ENCODE results near the gene RCC1. TPM values are rescaled to one million over a fixed set of nuclear protein-coding genes. Genes with fewer than 3 reads are reported as not detected.
"Not testable (repeated sequence)": the region's sequence is repeated elsewhere in the genome, so short reads cannot be mapped to it uniquely, and the experiment has no call there.

Gene RCC1
- total and polyA plus RNA-seq, 4 donors: 22.9 to 34.3 (median 28.8) TPM

DNA sequence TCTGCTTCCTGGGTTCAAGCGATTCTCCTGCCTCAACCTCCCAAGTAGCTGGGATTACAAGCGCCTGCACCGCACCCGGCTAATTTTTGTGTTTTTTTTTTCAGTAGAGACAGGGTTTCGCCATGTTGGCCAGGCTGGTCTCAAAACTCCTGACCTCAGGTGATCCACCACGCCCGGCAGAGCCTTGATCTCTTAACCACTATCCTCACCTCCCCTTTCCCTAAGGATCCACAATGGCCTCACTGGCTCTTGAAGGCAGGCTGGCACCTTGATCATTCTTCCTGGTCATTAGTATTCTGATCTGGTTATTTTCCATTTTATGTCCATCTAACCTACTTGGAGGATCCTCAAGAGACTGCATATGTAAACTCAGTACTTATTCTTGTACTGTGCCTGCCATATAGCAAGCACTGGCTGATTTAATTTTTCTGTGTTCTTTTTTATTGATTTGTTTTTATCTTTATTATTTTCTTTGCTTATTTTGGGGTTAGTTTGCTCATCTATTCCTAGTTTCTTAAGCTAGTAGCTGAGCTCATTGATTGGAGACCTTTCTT, 6.3 kb downstream of the RCC1 start:
- H3K4me1 ChIP-seq (ENCODE audit: control insufficient read depth in 5 of 5, insufficient read depth in 5 of 5, low read length in 5 of 5): peaks cover 9 to 27% (median 15%) of the 10 kb centered on the region in 5 donors
- no peaks in the 10 kb centered on the region for H3K9me3 ChIP-seq (ENCODE audit: control insufficient read depth in 4 of 4, insufficient read depth in 3 of 4, low read length in 3 of 4)
- no peak overlapping the region for H3K4me3 ChIP-seq
- 81 to 87% methylated on average over 7 of the region's 7 CpGs for WGBS, 2 donors
- H3K36me3 ChIP-seq (ENCODE audit: control insufficient read depth in 4 of 4, insufficient read depth in 4 of 4, low read length in 4 of 4): peaks cover 28 to 41% (median 37%) of the 10 kb centered on the region in 4 donors
- no peaks in the 10 kb centered on the region for H3K27me3 ChIP-seq (ENCODE audit: control insufficient read depth in 3 of 3, insufficient read depth in 3 of 3, low read length in 2 of 3)
- no peak overlapping the region for H3K27ac ChIP-seq (ENCODE audit: low read depth in 1 of 2, low read length in 1 of 2)
- DNase-seq (no peak), ATAC-seq (ENCODE audit: insufficient read depth, low FRiP score) (no peak)
- H3K9ac ChIP-seq (ENCODE audit: insufficient read depth in 1 of 2, low read length in 2 of 2): no peak overlapping the region
- TF ChIP-seq, protein P1, sequence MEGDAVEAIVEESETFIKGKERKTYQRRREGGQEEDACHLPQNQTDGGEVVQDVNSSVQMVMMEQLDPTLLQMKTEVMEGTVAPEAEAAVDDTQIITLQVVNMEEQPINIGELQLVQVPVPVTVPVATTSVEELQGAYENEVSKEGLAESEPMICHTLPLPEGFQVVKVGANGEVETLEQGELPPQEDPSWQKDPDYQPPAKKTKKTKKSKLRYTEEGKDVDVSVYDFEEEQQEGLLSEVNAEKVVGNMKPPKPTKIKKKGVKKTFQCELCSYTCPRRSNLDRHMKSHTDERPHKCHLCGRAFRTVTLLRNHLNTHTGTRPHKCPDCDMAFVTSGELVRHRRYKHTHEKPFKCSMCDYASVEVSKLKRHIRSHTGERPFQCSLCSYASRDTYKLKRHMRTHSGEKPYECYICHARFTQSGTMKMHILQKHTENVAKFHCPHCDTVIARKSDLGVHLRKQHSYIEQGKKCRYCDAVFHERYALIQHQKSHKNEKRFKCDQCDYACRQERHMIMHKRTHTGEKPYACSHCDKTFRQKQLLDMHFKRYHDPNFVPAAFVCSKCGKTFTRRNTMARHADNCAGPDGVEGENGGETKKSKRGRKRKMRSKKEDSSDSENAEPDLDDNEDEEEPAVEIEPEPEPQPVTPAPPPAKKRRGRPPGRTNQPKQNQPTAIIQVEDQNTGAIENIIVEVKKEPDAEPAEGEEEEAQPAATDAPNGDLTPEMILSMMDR (IDR thresholded peaks at IDR 0.05; ENCODE audit: control extremely low read depth, extremely low read depth): no peak

DNA sequence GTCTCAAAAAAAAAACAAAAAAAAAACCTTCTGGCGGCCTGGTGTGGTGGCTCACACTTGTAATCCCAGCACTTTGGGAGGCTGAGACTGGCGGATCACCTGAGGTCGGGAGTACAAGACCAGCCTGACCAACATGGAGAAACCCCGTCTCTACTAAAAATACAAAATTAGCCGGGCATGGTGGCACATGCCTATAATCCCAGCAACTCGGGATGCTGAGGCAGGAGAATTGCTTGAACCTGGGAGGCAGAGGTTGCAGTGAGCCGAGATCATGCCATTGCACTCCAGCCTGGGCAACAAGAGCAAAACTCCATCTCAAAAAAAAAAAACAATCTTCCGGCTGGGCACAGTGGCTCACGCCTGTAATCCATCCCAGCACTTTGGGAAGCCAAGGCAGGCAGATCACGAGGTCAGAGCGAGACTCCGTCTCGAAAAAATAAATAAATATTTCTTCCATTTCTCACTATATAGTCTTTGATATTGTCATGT, 8.6 kb downstream of the RCC1 start:
- not testable (repeated sequence) for DNase-seq; H3K27ac ChIP-seq (ENCODE audit: low read depth in 1 of 2, low read length in 1 of 2); H3K9ac ChIP-seq (ENCODE audit: insufficient read depth in 1 of 2, low read length in 2 of 2); H3K4me3 ChIP-seq; H3K9me3 ChIP-seq (ENCODE audit: control insufficient read depth in 4 of 4, insufficient read depth in 3 of 4, low read length in 3 of 4); ATAC-seq (ENCODE audit: insufficient read depth, low FRiP score); H3K27me3 ChIP-seq (ENCODE audit: control insufficient read depth in 3 of 3, insufficient read depth in 3 of 3, low read length in 2 of 3)
- peaks cover 2 to 20% (median 12%) of the 10 kb centered on the region in 5 donors for H3K4me1 ChIP-seq (ENCODE audit: control insufficient read depth in 5 of 5, insufficient read depth in 5 of 5, low read length in 5 of 5)
- H3K36me3 ChIP-seq (ENCODE audit: control insufficient read depth in 4 of 4, insufficient read depth in 4 of 4, low read length in 4 of 4): peaks cover 17 to 24% (median 22%) of the 10 kb centered on the region in 4 donors
- 90 to 93% methylated on average over 13 of the region's 13 CpGs for WGBS, 2 donors

DNA sequence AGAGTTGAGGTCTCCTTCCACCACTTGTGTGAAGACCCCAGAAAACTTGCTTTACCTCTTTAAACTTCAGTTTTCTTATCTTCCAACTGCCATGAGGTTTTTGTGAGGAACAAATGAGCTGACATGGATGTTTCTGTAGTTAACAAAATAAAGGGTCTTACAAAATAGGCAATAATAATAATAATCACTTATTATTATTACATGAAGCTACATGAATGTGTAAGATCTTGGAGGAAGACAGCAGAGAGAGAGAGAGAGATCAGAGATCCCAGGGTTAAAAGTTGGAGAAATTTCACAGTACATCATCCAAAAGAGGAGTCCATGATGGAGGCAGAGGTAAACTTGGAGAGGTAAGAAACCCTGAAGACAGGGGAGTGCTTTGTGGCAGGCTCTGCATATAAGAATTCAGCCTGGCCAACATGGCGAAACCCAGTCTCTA, 10.7 kb downstream of the RCC1 start:
- H3K27ac ChIP-seq (ENCODE audit: low read depth in 1 of 2, low read length in 1 of 2): no peak overlapping the region
- no peaks in the 10 kb centered on the region for H3K27me3 ChIP-seq (ENCODE audit: control insufficient read depth in 3 of 3, insufficient read depth in 3 of 3, low read length in 2 of 3)
- WGBS, 2 donors: 96% methylated on average over 1 of the region's 1 CpG
- ATAC-seq (ENCODE audit: insufficient read depth, low FRiP score): no peak
- no peak overlapping the region for H3K9ac ChIP-seq (ENCODE audit: insufficient read depth in 1 of 2, low read length in 2 of 2)
- TF ChIP-seq, protein P1 (IDR thresholded peaks at IDR 0.05; ENCODE audit: control extremely low read depth, extremely low read depth): no peak
- no peak for DNase-seq
- peaks cover 6 to 7% (median 6%) of the 10 kb centered on the region in 4 donors for H3K36me3 ChIP-seq (ENCODE audit: control insufficient read depth in 4 of 4, insufficient read depth in 4 of 4, low read length in 4 of 4)
- peaks cover 0 to 18% (median 6%) of the 10 kb centered on the region in 5 donors for H3K4me1 ChIP-seq (ENCODE audit: control insufficient read depth in 5 of 5, insufficient read depth in 5 of 5, low read length in 5 of 5)
- no peak overlapping the region for H3K4me3 ChIP-seq
- no peaks in the 10 kb centered on the region for H3K9me3 ChIP-seq (ENCODE audit: control insufficient read depth in 4 of 4, insufficient read depth in 3 of 4, low read length in 3 of 4)

DNA sequence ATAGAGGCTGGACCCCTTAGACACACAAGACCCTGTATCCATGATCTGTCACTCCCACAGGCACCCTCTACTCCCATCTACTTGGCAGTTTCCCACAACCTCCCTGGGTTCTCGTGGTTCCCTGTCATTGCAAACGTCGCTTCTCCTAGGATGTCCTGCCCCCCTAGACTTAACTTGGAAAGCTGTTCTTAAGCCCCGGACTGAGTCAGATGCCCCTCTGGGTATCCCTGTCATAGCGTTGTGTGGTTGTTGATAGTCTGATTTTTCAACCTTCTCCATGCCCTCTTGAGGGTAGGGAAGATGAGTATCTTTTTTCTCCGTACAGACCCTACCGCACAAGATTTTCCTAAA, 11.8 kb downstream of the RCC1 start:
- H3K4me3 ChIP-seq: no peak overlapping the region
- H3K36me3 ChIP-seq (ENCODE audit: control insufficient read depth in 4 of 4, insufficient read depth in 4 of 4, low read length in 4 of 4): peaks cover 2 to 6% (median 5%) of the 10 kb centered on the region in 4 donors
- DNase-seq (peak in 1 of 3 donors; percentile 25), ATAC-seq (ENCODE audit: insufficient read depth, low FRiP score) (no peak)
- 16 to 18% methylated on average over 7 of the region's 7 CpGs for WGBS, 2 donors
- no peak overlapping the region for H3K27ac ChIP-seq (ENCODE audit: low read depth in 1 of 2, low read length in 1 of 2)
- peaks cover 0 to 18% (median 6%) of the 10 kb centered on the region in 5 donors for H3K4me1 ChIP-seq (ENCODE audit: control insufficient read depth in 5 of 5, insufficient read depth in 5 of 5, low read length in 5 of 5)
- TF ChIP-seq, protein P1 (IDR thresholded peaks at IDR 0.05; ENCODE audit: control extremely low read depth, extremely low read depth): no peak
- no peaks in the 10 kb centered on the region for H3K9me3 ChIP-seq (ENCODE audit: control insufficient read depth in 4 of 4, insufficient read depth in 3 of 4, low read length in 3 of 4)
- H3K27me3 ChIP-seq (ENCODE audit: control insufficient read depth in 3 of 3, insufficient read depth in 3 of 3, low read length in 2 of 3): no peaks in the 10 kb centered on the region
- peak overlapping the region in 1 of 2 donors; percentile 14 for H3K9ac ChIP-seq (ENCODE audit: insufficient read depth in 1 of 2, low read length in 2 of 2)
